ENCODE measurements around the gene SMARCD1. TPM values are rescaled to one million over a fixed set of nuclear protein-coding genes. Genes with fewer than 3 reads are reported as not detected.

The SMARCD1 gene
- total RNA-seq, 1 experiment from 2014 or later, result 152 TPM

DNA sequence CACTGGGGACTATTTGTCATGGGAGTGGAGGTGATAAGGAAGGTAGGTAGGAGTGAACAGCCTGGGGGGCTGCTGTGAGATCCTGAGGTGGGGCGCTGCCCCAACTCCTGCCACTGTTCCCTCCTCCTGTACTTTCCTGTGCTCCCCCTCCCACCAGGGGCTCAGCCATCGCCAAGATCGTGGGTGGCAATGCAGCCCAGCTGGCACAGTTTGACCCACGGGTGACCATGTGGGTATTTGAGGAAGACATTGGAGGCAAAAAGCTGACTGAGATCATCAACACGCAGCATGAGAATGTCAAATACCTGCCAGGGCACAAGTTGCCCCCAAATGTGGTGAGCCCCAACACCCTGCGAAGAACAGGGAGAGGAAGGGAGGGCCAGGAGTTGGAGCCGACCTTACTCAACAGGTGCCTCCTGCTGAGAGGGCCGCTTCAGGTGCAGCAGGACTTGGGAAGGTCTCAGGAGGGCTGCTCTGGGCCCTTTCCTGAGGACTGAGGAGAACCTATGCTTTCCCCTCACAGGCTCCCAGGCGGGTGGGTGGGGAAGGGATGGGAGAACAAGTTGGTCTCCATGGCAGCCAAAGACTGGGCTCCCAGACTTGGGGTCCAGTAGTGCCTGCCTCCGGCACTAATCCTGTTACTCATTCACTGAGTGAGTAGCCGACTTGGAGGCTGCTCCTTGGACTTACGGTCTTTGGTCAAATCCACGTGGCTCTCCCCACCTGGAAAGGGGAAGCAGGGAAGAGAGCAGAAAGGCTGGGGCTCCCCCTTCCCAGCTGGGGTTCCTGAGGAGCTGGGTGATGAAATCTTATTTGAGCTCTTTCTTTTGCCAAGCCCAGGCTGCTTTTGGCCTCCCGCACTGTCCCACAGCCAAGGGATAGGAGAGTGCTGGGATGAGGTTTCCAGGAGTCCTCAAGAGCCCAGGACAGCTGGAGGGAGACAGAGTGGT is 19.6 kb downstream of the SMARCD1 start:
- H2BK15ac ChIP-seq (ENCODE audit: low read depth, low read length), result no peak overlapping the region
- H4K20me1 ChIP-seq (ENCODE audit: control insufficient read depth, insufficient read depth, insufficient read length), result no peaks in the 10 kb centered on the region
- H4K8ac ChIP-seq (replicated peaks; ENCODE audit: insufficient read length, low read depth, low read length), result no peak overlapping the region
- no peak overlapping the region for H3K27ac ChIP-seq (ENCODE audit: insufficient read length, low read depth, low read length)
- no peak overlapping the region for H4K5ac ChIP-seq (ENCODE audit: insufficient read length, low read depth, low read length)
- Mint-ChIP-seq H3K36me3 (ENCODE audit: insufficient read depth in 1 of 3, low read depth in 3 of 3) (peaks cover 7 to 24% (median 18%) of the 10 kb centered on the region in 3 experiments), H3K9me3 (no peaks in the 10 kb centered on the region), H3K4me1 (peaks cover 36 to 39% of the 10 kb centered on the region in 2 experiments), H3K27me3 (ENCODE audit: low read depth) (peaks cover 4% of the 10 kb centered on the region), H3K4me3 (no peak overlapping the region), H3K27ac (no peak overlapping the region; a peak in 1 of 7 replicates)
- no peaks in the 10 kb centered on the region for H3K23me2 ChIP-seq (ENCODE audit: insufficient read length, low read depth, low read length, poor library complexity, severe bottlenecking)
- H3K4ac ChIP-seq (ENCODE audit: low read depth, low read length), result no peak overlapping the region
- no peak overlapping the region for H2BK20ac ChIP-seq (ENCODE audit: low read depth, low read length, poor library complexity, severe bottlenecking)
- no peaks in the 10 kb centered on the region for H3K27me3 ChIP-seq (ENCODE audit: insufficient read depth, low read length)
- no peak overlapping the region for H3K4me2 ChIP-seq (ENCODE audit: insufficient read depth, insufficient read length, low read length)
- no peak overlapping the region for H3K18ac ChIP-seq (ENCODE audit: insufficient read length, low read depth, low read length)
- H2AFZ ChIP-seq (ENCODE audit: low read length), result no peak overlapping the region
- H2BK120ac ChIP-seq (ENCODE audit: low read depth, low read length, poor library complexity, severe bottlenecking), result no peak overlapping the region
- TF ChIP-seq, protein P1, sequence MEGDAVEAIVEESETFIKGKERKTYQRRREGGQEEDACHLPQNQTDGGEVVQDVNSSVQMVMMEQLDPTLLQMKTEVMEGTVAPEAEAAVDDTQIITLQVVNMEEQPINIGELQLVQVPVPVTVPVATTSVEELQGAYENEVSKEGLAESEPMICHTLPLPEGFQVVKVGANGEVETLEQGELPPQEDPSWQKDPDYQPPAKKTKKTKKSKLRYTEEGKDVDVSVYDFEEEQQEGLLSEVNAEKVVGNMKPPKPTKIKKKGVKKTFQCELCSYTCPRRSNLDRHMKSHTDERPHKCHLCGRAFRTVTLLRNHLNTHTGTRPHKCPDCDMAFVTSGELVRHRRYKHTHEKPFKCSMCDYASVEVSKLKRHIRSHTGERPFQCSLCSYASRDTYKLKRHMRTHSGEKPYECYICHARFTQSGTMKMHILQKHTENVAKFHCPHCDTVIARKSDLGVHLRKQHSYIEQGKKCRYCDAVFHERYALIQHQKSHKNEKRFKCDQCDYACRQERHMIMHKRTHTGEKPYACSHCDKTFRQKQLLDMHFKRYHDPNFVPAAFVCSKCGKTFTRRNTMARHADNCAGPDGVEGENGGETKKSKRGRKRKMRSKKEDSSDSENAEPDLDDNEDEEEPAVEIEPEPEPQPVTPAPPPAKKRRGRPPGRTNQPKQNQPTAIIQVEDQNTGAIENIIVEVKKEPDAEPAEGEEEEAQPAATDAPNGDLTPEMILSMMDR (conservative IDR thresholded peaks at IDR 0.05), result no peak
- H3K79me2 ChIP-seq (ENCODE audit: insufficient read depth, low read length), result no peaks in the 10 kb centered on the region
- no peak overlapping the region for H4K91ac ChIP-seq (ENCODE audit: insufficient read length, low read depth, low read length)
- H3K23ac ChIP-seq (ENCODE audit: insufficient read length, low read depth, low read length), result no peak overlapping the region
- no peaks in the 10 kb centered on the region; the same call in 1 of the 2 replicates for H3K4me1 ChIP-seq (ENCODE audit: insufficient read depth, low read length)
- no peaks in the 10 kb centered on the region for H3K79me1 ChIP-seq (ENCODE audit: insufficient read depth, low read depth, low read length, poor library complexity, severe bottlenecking)
- no peak overlapping the region for H2BK12ac ChIP-seq (ENCODE audit: insufficient read length, low read depth, low read length)
- no peak overlapping the region for H3T11ph ChIP-seq (ENCODE audit: low read length)
- H3K14ac ChIP-seq (ENCODE audit: insufficient read depth, low read length), result no peak overlapping the region
- no peak for DNase-seq
- H3K9me3 ChIP-seq (ENCODE audit: control insufficient read depth, low read depth, low read length), result no peaks in the 10 kb centered on the region
- H2AK5ac ChIP-seq (ENCODE audit: insufficient read length, low read length), result no peak overlapping the region
- H3K9ac ChIP-seq (ENCODE audit: extremely low read depth, insufficient read length, low read length), result no peak overlapping the region
- H2BK5ac ChIP-seq (ENCODE audit: insufficient read length, low read length), result no peak overlapping the region
- no CpG with 5 or more reads among the region's 14 CpGs for WGBS (ENCODE audit: extremely low coverage, insufficient read length, low lambda C conversion rate)
- no peak overlapping the region for H3K56ac ChIP-seq (ENCODE audit: insufficient read length, low read depth, low read length)

All from H9 (cell line).